PC-3 (cell line): ENCODE data around the gene STX12. TPM values are rescaled to one million over a fixed set of nuclear protein-coding genes. Genes with fewer than 3 reads are reported as not detected.

Experiments used
- ATAC-seq: fragments of 200-7000 bp; cut with Tn5 transposase; 2 replicates; pipeline ENCODE4 v1.9.1; 2020; ENCODE audit warnings: mild to moderate bottlenecking, moderate library complexity
- BruUV-seq: library from RNA; stranded (reverse); fragments of 400-500 nt; replicated peaks from 2 replicates; lab custom pipeline; 2021; lab: Mats Ljungman, UMichigan
- CTCF ChIA-PET: fragments of 300-600 bp; sonication (Branson Sonifier 250); formaldehyde crosslinking; loops from one replicate; lab custom pipeline; 2022; ENCODE audit warnings: antibody characterized with exemption; lab: Charles Lee
- POLR2A ChIA-PET: fragments of 300-600 bp; sonication (Branson Sonifier 250); formaldehyde crosslinking; loops from one replicate; lab custom pipeline; 2022; ENCODE audit warnings: antibody characterized with exemption; ENCODE audit not compliant: unreplicated experiment; lab: Charles Lee
- DNase-seq: peaks from one replicate; pipeline ENCODE4 v3.0.0-alpha.2; 2015
- H2AFZ ChIP-seq: fragments of 300-600 bp; sonication (generic); 2 replicates; pipeline ENCODE4 v1.6.0; 2016; ENCODE audit warnings: antibody characterized with exemption, low read length
- H3F3A ChIP-seq: fragments of 300-600 bp; sonication (generic); one replicate; pipeline ENCODE4 v1.6.0; 2017; ENCODE audit warnings: antibody characterized with exemption, low read length, control low read depth, mild to moderate bottlenecking; ENCODE audit not compliant: unreplicated experiment
- H3K27ac ChIP-seq: fragments of 300-600 bp; sonication (generic); 2 replicates; pipeline ENCODE4 v1.5.1; 2016; ENCODE audit warnings: mild to moderate bottlenecking, low read length
- H3K27me3 ChIP-seq: fragments of 300-600 bp; sonication (generic); 2 replicates; pipeline ENCODE4 v1.6.1; 2016; ENCODE audit warnings: low read length, mixed read lengths
- H3K36me3 ChIP-seq: fragments of 300-600 bp; sonication (generic); 2 replicates; pipeline ENCODE4 v1.6.1; 2016; ENCODE audit warnings: low read depth, mixed run types, low read length, mixed read lengths
- H3K4me1 ChIP-seq: fragments of 300-600 bp; sonication (generic); 2 replicates; pipeline ENCODE4 v1.5.1; 2016; ENCODE audit warnings: low read length; ENCODE audit not compliant: insufficient read depth
- H3K4me2 ChIP-seq: fragments of 300-600 bp; sonication (generic); 2 replicates; pipeline ENCODE4 v1.6.0; 2016; ENCODE audit warnings: low read length
- H3K4me3 ChIP-seq: fragments of 300-600 bp; sonication (generic); 2 replicates; pipeline ENCODE4 v1.5.1; 2016; ENCODE audit warnings: mild to moderate bottlenecking, low read length, mixed read lengths
- H3K79me2 ChIP-seq: fragments of 300-600 bp; sonication (generic); 2 replicates; pipeline ENCODE4 v1.6.1; 2017; ENCODE audit warnings: low read length, mixed read lengths
- H3K9ac ChIP-seq: fragments of 300-600 bp; sonication (generic); 2 replicates; pipeline ENCODE4 v1.6.0; 2016; ENCODE audit warnings: mild to moderate bottlenecking, low read length
- H3K9me2 ChIP-seq: fragments of 300-600 bp; sonication (generic); replicated peaks from 2 replicates; pipeline ENCODE4 v1.6.1; 2016; ENCODE audit warnings: mixed run types, low read length, mixed read lengths
- H3K9me3 ChIP-seq: fragments of 300-600 bp; sonication (generic); 2 replicates; pipeline ENCODE4 v1.6.1; 2016; ENCODE audit warnings: low read length, mixed read lengths
- H4K20me1 ChIP-seq: fragments of 300-600 bp; sonication (generic); 2 replicates; pipeline ENCODE4 v1.6.1; 2016; ENCODE audit warnings: low read length, mixed read lengths
- CTCF ChIP-seq: fragments of 300-600 bp; sonication (generic); conservative IDR thresholded peaks from 2 replicates; pipeline ENCODE4 v1.5.1; 2017; ENCODE audit warnings: antibody characterized with exemption, low read depth, mild to moderate bottlenecking, low read length
- EZH2 ChIP-seq: fragments of 300-600 bp; sonication (generic); IDR thresholded peaks from one replicate; pipeline ENCODE4 v1.6.1; 2017; ENCODE audit warnings: antibody characterized with exemption, mild to moderate bottlenecking, low read length; ENCODE audit not compliant: unreplicated experiment
- EZH2phosphoT487 ChIP-seq: fragments of 300-600 bp; sonication (generic); IDR thresholded peaks from 2 replicates; pipeline ENCODE4 v1.6.1; 2018; ENCODE audit warnings: mild to moderate bottlenecking, antibody characterized with exemption, low read length, borderline replicate concordance
- intact Hi-C: fragments of 100-400 bp; cut with micrococcal nuclease; formaldehyde crosslinking; loops from 2 replicates; pipeline ENCODE4 v1.9.0; 2023
- total RNA-seq: library from RNA; depleted of rRNA; stranded (reverse); fragments of >200 nt; gene quantifications from 2 replicates; pipeline ENCODE4 v1.2.3, GENCODE V29; 2014

The STX12 gene
- total RNA-seq, 1 experiment from 2014 or later, result 28.5 TPM

- POLR2A ChIA-PET, result no interaction called here
- no peak overlapping the region for H3K4me3 ChIP-seq
- no peaks in the 10 kb centered on the region for H4K20me1 ChIP-seq
- CTCF ChIA-PET, result no interaction called here
- H3K27me3 ChIP-seq, result no peaks in the 10 kb centered on the region
- no TSS peak for BruUV-seq
- TF ChIP-seq EZH2phosphoT487 (no peak), CTCF (no peak), EZH2 (no peak)
- no peaks in the 10 kb centered on the region for H3F3A ChIP-seq
- H3K4me2 ChIP-seq, result no peak overlapping the region
- no peaks in the 10 kb centered on the region for H3K9me3 ChIP-seq
- H3K27ac ChIP-seq, result no peak overlapping the region
- H3K36me3 ChIP-seq, result no peaks in the 10 kb centered on the region
- no peak overlapping the region for H3K9ac ChIP-seq
- no peak overlapping the region for H2AFZ ChIP-seq
- H3K4me1 ChIP-seq, result peaks cover 13% of the 10 kb centered on the region
- ATAC-seq (no peak), DNase-seq (no peak)
- H3K79me2 ChIP-seq, result peaks cover 78% of the 10 kb centered on the region
- intact Hi-C loops, result no loop called here
- no peaks in the 10 kb centered on the region for H3K9me2 ChIP-seq
These were observed 5.0 kb downstream of the STX12 start for GRCh38 chr1:27778056-27778455.

GRCh38 chr1:27779122-27779521 lies 6.1 kb downstream of the STX12 start:
- Histone ChIP-seq H3K9me2 (no peaks in the 10 kb centered on the region), H3K4me3 (no peak overlapping the region), H3F3A (no peaks in the 10 kb centered on the region), H3K27me3 (no peaks in the 10 kb centered on the region), H4K20me1 (no peaks in the 10 kb centered on the region), H2AFZ (no peak overlapping the region), H3K9ac (no peak overlapping the region), H3K36me3 (no peaks in the 10 kb centered on the region), H3K27ac (no peak overlapping the region), H3K79me2 (peaks cover 75% of the 10 kb centered on the region), H3K9me3 (no peaks in the 10 kb centered on the region), H3K4me2 (no peak overlapping the region), H3K4me1 (peaks cover 11% of the 10 kb centered on the region)
- TF ChIP-seq EZH2phosphoT487 (no peak), CTCF (no peak), EZH2 (no peak)
- ChIA-PET CTCF (no interaction called here), POLR2A (no interaction called here)
- DNase-seq, result no peak
- ATAC-seq, result no peak
- no TSS peak for BruUV-seq
- intact Hi-C loops, result no loop called here

- intact Hi-C loops, result no loop called here
- Histone ChIP-seq H3K36me3 (no peaks in the 10 kb centered on the region), H3K4me2 (no peak overlapping the region), H3K27me3 (no peaks in the 10 kb centered on the region), H3K4me1 (peaks cover 11% of the 10 kb centered on the region; the same call in 1 of the 2 replicates), H3K9ac (no peak overlapping the region), H2AFZ (no peak overlapping the region), H3K9me3 (no peaks in the 10 kb centered on the region), H4K20me1 (no peaks in the 10 kb centered on the region), H3K9me2 (no peaks in the 10 kb centered on the region), H3K4me3 (no peak overlapping the region), H3K79me2 (peaks cover 47% of the 10 kb centered on the region), H3K27ac (no peak overlapping the region), H3F3A (no peaks in the 10 kb centered on the region)
- ATAC-seq (no peak), DNase-seq (no peak)
- no TSS peak for BruUV-seq
- ChIA-PET CTCF (no interaction called here), POLR2A (no interaction called here)
- TF ChIP-seq EZH2phosphoT487, result no peak
- TF ChIP-seq CTCF, result no peak
- TF ChIP-seq EZH2, result no peak
These were observed 9.9 kb downstream of the STX12 start for GRCh38 chr1:27782950-27783349.
